ENCODE data around the gene MDGA2. TPM values are rescaled to one million over a fixed set of nuclear protein-coding genes. Genes with fewer than 3 reads are reported as not detected.
"Not testable (repeated sequence)": the region's sequence is repeated elsewhere in the genome, so short reads cannot be mapped to it uniquely, and the experiment has no call there.

MDGA2 gene
- polyA plus RNA-seq, 1 of the 3 experiments (the other 2 are of a cell fraction) = not detected

DNA sequence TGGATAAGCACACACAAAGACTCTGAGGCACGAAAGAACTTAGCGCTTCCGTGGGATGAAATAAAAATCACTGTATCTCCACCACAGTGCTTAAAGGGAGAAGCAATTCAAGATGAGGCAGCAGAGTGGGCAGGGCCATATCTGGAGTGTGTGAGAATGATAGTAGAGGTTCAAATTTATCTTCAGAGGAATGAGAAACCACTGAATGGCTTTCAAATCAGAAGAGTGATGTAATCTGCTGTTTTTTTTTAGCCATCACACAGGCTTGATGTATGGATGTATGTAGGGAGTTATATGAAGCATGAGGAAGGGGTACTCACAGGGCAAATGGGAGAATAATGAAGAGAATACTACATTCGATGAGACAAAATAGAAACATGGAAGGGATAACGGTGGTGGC is 24.1 kb downstream of the MDGA2 start (continued):
- TF ChIP-seq ZBTB33 (IDR thresholded peaks at IDR 0.05; ENCODE audit: borderline replicate concordance, low read depth) = no peak
- TF ChIP-seq, protein P1, sequence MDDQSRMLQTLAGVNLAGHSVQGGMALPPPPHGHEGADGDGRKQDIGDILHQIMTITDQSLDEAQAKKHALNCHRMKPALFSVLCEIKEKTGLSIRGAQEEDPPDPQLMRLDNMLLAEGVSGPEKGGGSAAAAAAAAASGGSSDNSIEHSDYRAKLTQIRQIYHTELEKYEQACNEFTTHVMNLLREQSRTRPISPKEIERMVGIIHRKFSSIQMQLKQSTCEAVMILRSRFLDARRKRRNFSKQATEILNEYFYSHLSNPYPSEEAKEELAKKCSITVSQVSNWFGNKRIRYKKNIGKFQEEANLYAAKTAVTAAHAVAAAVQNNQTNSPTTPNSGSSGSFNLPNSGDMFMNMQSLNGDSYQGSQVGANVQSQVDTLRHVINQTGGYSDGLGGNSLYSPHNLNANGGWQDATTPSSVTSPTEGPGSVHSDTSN (IDR thresholded peaks at IDR 0.05) = no peak
- TF ChIP-seq RFX5 (IDR thresholded peaks at IDR 0.05; ENCODE audit: low read length) = no peak
- no peak for TF ChIP-seq GATA2 (CRISPR knock-in tag; IDR thresholded peaks at IDR 0.05)
- TF ChIP-seq SMC3 (IDR thresholded peaks at IDR 0.05; ENCODE audit: low read depth, low read length) = no peak
- no peak for TF ChIP-seq TAF1 (IDR thresholded peaks at IDR 0.05; ENCODE audit: borderline replicate concordance, low read depth, low read length)
- TF ChIP-seq SIN3A (IDR thresholded peaks at IDR 0.05; ENCODE audit: borderline replicate concordance, low read depth, low read length) = no peak

- no peaks in the 10 kb centered on the region for H3K27me3 ChIP-seq (ENCODE audit: insufficient read depth)
- no peaks in the 10 kb centered on the region for H3F3A ChIP-seq (replicated peaks; ENCODE audit: insufficient read depth)
- WGBS (ENCODE audit: low lambda C conversion rate) = 10% methylated on average over 3 of the region's 3 CpGs
Measured at GRCh38 chr14:47637753-47638152, 37.7 kb downstream of the MDGA2 start.

GRCh38 chr14:47626151-47627035 is 49.0 kb downstream of the MDGA2 start:
- H3K9me3 ChIP-seq = no peaks in the 10 kb centered on the region
- H3K9me2 ChIP-seq = no peaks in the 10 kb centered on the region
- H4K20me1 ChIP-seq (ENCODE audit: insufficient read depth) = no peaks in the 10 kb centered on the region
- no peak overlapping the region for H3K4me2 ChIP-seq
- no peaks in the 10 kb centered on the region for H3K79me2 ChIP-seq (ENCODE audit: insufficient read depth)
- H3K36me3 ChIP-seq (replicated peaks in 1 of 2; ENCODE audit: control insufficient read depth in 1 of 2, insufficient read depth in 2 of 2, low read length in 1 of 2) = no peaks in the 10 kb centered on the region
- POLR2A ChIA-PET = no interaction called here
- no peak for TF ChIP-seq USF2 (IDR thresholded peaks at IDR 0.05; ENCODE audit: borderline replicate concordance, low read depth, low read length)
- no peak for TF ChIP-seq FOSL2 (IDR thresholded peaks at IDR 0.05; ENCODE audit: borderline replicate concordance, low read depth)
- TF ChIP-seq TEAD4 (IDR thresholded peaks at IDR 0.05; ENCODE audit: borderline replicate concordance, insufficient read depth) = no peak
- no peak overlapping the region for H3K27ac ChIP-seq (ENCODE audit: low read depth in 2 of 2, low read length in 1 of 2)
- H3F3A ChIP-seq (replicated peaks; ENCODE audit: insufficient read depth) = no peaks in the 10 kb centered on the region
- H3K4me1 ChIP-seq (ENCODE audit: control insufficient read depth in 1 of 2, insufficient read depth in 2 of 2, low read depth in 1 of 2, low read length in 1 of 2) = no peaks in the 10 kb centered on the region
- no peaks in the 10 kb centered on the region for H3K27me3 ChIP-seq (ENCODE audit: insufficient read depth)
- H2AFZ ChIP-seq (ENCODE audit: low read depth) = no peak overlapping the region
- H3K4me3 ChIP-seq (ENCODE audit: low read depth in 2 of 2, low read length in 1 of 2) = no peak overlapping the region
- DNase-seq = no peak
- WGBS (ENCODE audit: low lambda C conversion rate) = 68% methylated on average over 14 of the region's 51 CpGs
- no peak overlapping the region for H3K9ac ChIP-seq
- CTCF ChIA-PET = no interaction called here

More at GRCh38 chr14:47637753-47638152, 37.7 kb downstream of the MDGA2 start:
- no peak for DNase-seq
- CTCF ChIA-PET = no interaction called here
- Histone ChIP-seq H3K36me3 (replicated peaks in 1 of 2; ENCODE audit: control insufficient read depth in 1 of 2, insufficient read depth in 2 of 2, low read length in 1 of 2) (no peaks in the 10 kb centered on the region), H3K4me1 (ENCODE audit: control insufficient read depth in 1 of 2, insufficient read depth in 2 of 2, low read depth in 1 of 2, low read length in 1 of 2) (no peaks in the 10 kb centered on the region), H3K9ac (no peak overlapping the region), H2AFZ (ENCODE audit: low read depth) (no peak overlapping the region), H3K4me3 (ENCODE audit: low read depth in 2 of 2, low read length in 1 of 2) (no peak overlapping the region), H3K9me3 (no peaks in the 10 kb centered on the region), H3K79me2 (ENCODE audit: insufficient read depth) (no peaks in the 10 kb centered on the region), H3K27ac (ENCODE audit: low read depth in 2 of 2, low read length in 1 of 2) (no peak overlapping the region), H4K20me1 (ENCODE audit: insufficient read depth) (no peaks in the 10 kb centered on the region), H3K4me2 (no peak overlapping the region), H3K9me2 (no peaks in the 10 kb centered on the region)
- TF ChIP-seq ELF1 (IDR thresholded peaks at IDR 0.05) = no peak
- TF ChIP-seq EP300 (IDR thresholded peaks at IDR 0.05; ENCODE audit: borderline replicate concordance in 1 of 2, low read depth in 1 of 2, low read length in 1 of 2) = no peak
- no peak for TF ChIP-seq TAF1 (IDR thresholded peaks at IDR 0.05; ENCODE audit: borderline replicate concordance, low read depth, low read length)
- POLR2A ChIA-PET = no interaction called here

GRCh38 chr14:47624126-47624525 is 51.3 kb downstream of the MDGA2 start:
- CTCF ChIA-PET, POLR2A ChIA-PET, H3K4me2 ChIP-seq: not testable (repeated sequence)

More at GRCh38 chr14:47624126-47624525, 51.3 kb downstream of the MDGA2 start:
- WGBS (ENCODE audit: low lambda C conversion rate) = 23% methylated on average over 13 of the region's 13 CpGs
- not testable (repeated sequence) for H3K4me3 ChIP-seq (ENCODE audit: low read depth in 2 of 2, low read length in 1 of 2); H3F3A ChIP-seq (replicated peaks; ENCODE audit: insufficient read depth); H3K79me2 ChIP-seq (ENCODE audit: insufficient read depth); H3K9me2 ChIP-seq; H4K20me1 ChIP-seq (ENCODE audit: insufficient read depth); H3K4me1 ChIP-seq (ENCODE audit: control insufficient read depth in 1 of 2, insufficient read depth in 2 of 2, low read depth in 1 of 2, low read length in 1 of 2); H3K9me3 ChIP-seq; H3K27ac ChIP-seq (ENCODE audit: low read depth in 2 of 2, low read length in 1 of 2); H3K36me3 ChIP-seq (replicated peaks in 1 of 2; ENCODE audit: control insufficient read depth in 1 of 2, insufficient read depth in 2 of 2, low read length in 1 of 2); H3K27me3 ChIP-seq (ENCODE audit: insufficient read depth); H2AFZ ChIP-seq (ENCODE audit: low read depth); DNase-seq; H3K9ac ChIP-seq

Data from SK-N-SH (cell line).